CD4-positive, alpha-beta T cell treated with Interferon gamma for 1 hour (primary cell): ENCODE results near the gene RAP1GAP2.
"Not testable (repeated sequence)": the region's sequence is repeated elsewhere in the genome, so short reads cannot be mapped to it uniquely, and the experiment has no call there.

ENCODE experiments used
- DNase-seq: peaks from one replicate; pipeline ENCODE4 v3.0.0-alpha.2; 2020

Gene RAP1GAP2

GRCh38 chr17:2978991-2979390, 182.8 kb downstream of the RAP1GAP2 start:
- no peak for DNase-seq

- no peak for DNase-seq
Observed at GRCh38 chr17:2980211-2980903, 184.1 kb downstream of the RAP1GAP2 start.

- DNase-seq, result no peak
Observed at GRCh38 chr17:2980904-2981246, 184.6 kb downstream of the RAP1GAP2 start.

- no peak for DNase-seq
Observed at GRCh38 chr17:2981325-2981724, 185.1 kb downstream of the RAP1GAP2 start.

GRCh38 chr17:2982854-2983253, 186.6 kb downstream of the RAP1GAP2 start:
- DNase-seq, result no peak

GRCh38 chr17:2983255-2983654, 187.0 kb downstream of the RAP1GAP2 start:
- no peak for DNase-seq

GRCh38 chr17:2985318-2985717, 189.1 kb downstream of the RAP1GAP2 start:
- DNase-seq, result no peak

GRCh38 chr17:2986925-2987324, 190.7 kb downstream of the RAP1GAP2 start:
- no peak for DNase-seq

- DNase-seq, result not testable (repeated sequence)
Observed at GRCh38 chr17:2989396-2989795, 193.2 kb downstream of the RAP1GAP2 start.

GRCh38 chr17:2989855-2990254, 193.6 kb downstream of the RAP1GAP2 start:
- DNase-seq, result no peak

GRCh38 chr17:2990396-2990795, 194.2 kb downstream of the RAP1GAP2 start:
- peak; percentile 47 for DNase-seq

GRCh38 chr17:2991396-2992180, 195.3 kb downstream of the RAP1GAP2 start:
- not testable (repeated sequence) for DNase-seq

GRCh38 chr17:2994441-2994840, 198.2 kb downstream of the RAP1GAP2 start:
- DNase-seq, result no peak

GRCh38 chr17:2995377-2995776, 199.1 kb downstream of the RAP1GAP2 start:
- DNase-seq, result no peak

GRCh38 chr17:2995886-2996809, 199.9 kb downstream of the RAP1GAP2 start:
- no peak for DNase-seq

- no peak for DNase-seq
Observed at GRCh38 chr17:2996810-2997670, 200.8 kb downstream of the RAP1GAP2 start.

- not testable (repeated sequence) for DNase-seq
Observed at GRCh38 chr17:2998469-2998901, 202.2 kb downstream of the RAP1GAP2 start.

- DNase-seq, result peak; percentile 68
Observed at GRCh38 chr17:3002538-3003295, 206.5 kb downstream of the RAP1GAP2 start.

GRCh38 chr17:3003296-3004149, 207.3 kb downstream of the RAP1GAP2 start:
- peak; percentile 58 for DNase-seq

GRCh38 chr17:3004150-3004801, 208.0 kb downstream of the RAP1GAP2 start:
- DNase-seq, result peak; percentile 85
